ENCODE measurements around the gene PLPP3. TPM values are rescaled to one million over a fixed set of nuclear protein-coding genes. Genes with fewer than 3 reads are reported as not detected.

PLPP3 gene
- total and polyA plus RNA-seq, 2 experiments from 2014 or later: 41.9 to 61.9 TPM

DNA sequence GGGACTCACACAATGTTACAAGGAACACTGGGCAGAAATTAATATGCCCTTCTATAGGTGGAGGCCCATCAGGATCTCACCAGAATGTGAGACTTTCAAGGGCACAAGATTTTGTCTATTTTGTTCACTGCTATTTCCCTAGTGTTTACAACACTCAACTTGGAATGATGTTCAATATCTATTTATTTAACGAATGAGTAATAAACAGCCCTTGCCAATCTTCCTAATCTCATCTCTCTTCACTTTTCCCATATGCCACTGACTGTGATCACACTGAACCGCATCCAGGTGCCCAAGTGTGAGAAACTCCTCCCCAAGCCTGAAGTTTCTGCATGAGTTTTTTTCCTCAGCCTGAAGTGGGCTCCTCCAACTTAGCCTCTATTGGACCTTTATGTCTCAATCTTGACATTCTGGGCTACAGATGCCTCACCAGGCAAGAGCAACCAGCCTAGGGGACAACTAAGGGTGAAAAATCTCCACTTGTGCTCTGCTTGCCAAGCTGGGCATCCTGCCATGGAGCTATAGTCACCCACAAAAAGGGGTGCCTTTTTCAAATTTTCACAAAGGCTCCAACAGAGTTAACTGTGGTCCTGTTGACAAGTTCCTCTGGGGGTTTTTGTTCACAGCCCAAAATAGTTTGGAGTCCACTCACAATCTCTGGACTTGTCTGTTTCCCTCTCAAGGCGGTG is 105.6 kb downstream of the PLPP3 start:
- Histone ChIP-seq H3K9me2 (ENCODE audit: insufficient read depth) (no peaks in the 10 kb centered on the region), H3K27ac (ENCODE audit: low read depth) (no peak overlapping the region), H3K36me3 (ENCODE audit: insufficient read depth) (no peaks in the 10 kb centered on the region), H3K4me2 (no peak overlapping the region), H2AFZ (no peak overlapping the region), H3K4me3 (no peak overlapping the region), H3K79me2 (replicated peaks; ENCODE audit: insufficient read depth) (no peaks in the 10 kb centered on the region), H3F3A (replicated peaks; ENCODE audit: low read depth) (0 out of 2 replicates have a peak, but pooled peaks cover 4% of the 10 kb centered on the region), H3K4me1 (ENCODE audit: insufficient read depth) (peaks cover 10% of the 10 kb centered on the region; the same call in 1 of the 2 replicates), H4K20me1 (replicated peaks; ENCODE audit: insufficient read depth) (0 out of 2 replicates have a peak, but pooled peaks cover 3% of the 10 kb centered on the region), H3K27me3 (ENCODE audit: insufficient read depth) (peaks cover 6% of the 10 kb centered on the region; the same call in 1 of the 2 replicates)
- Mint-ChIP-seq H3K27me3 (ENCODE audit: insufficient read depth, low read depth, poor library complexity) (peaks cover 13% of the 10 kb centered on the region), H3K36me3 (ENCODE audit: low read depth) (no peaks in the 10 kb centered on the region), H3K4me1 (peaks cover 14% of the 10 kb centered on the region), H3K9me3 (no peaks in the 10 kb centered on the region), H3K27ac (no peak overlapping the region), H3K4me3 (no peak overlapping the region)
- ATAC-seq (no peak), DNase-seq (ENCODE audit: low spot score) (no peak)
- no peak for TF ChIP-seq POLR2AphosphoS5 (IDR thresholded peaks at IDR 0.05; ENCODE audit: low read depth)
- TF ChIP-seq EZH2phosphoT487 (IDR thresholded peaks at IDR 0.05; ENCODE audit: unreplicated experiment): no peak
- TF ChIP-seq, protein P1, sequence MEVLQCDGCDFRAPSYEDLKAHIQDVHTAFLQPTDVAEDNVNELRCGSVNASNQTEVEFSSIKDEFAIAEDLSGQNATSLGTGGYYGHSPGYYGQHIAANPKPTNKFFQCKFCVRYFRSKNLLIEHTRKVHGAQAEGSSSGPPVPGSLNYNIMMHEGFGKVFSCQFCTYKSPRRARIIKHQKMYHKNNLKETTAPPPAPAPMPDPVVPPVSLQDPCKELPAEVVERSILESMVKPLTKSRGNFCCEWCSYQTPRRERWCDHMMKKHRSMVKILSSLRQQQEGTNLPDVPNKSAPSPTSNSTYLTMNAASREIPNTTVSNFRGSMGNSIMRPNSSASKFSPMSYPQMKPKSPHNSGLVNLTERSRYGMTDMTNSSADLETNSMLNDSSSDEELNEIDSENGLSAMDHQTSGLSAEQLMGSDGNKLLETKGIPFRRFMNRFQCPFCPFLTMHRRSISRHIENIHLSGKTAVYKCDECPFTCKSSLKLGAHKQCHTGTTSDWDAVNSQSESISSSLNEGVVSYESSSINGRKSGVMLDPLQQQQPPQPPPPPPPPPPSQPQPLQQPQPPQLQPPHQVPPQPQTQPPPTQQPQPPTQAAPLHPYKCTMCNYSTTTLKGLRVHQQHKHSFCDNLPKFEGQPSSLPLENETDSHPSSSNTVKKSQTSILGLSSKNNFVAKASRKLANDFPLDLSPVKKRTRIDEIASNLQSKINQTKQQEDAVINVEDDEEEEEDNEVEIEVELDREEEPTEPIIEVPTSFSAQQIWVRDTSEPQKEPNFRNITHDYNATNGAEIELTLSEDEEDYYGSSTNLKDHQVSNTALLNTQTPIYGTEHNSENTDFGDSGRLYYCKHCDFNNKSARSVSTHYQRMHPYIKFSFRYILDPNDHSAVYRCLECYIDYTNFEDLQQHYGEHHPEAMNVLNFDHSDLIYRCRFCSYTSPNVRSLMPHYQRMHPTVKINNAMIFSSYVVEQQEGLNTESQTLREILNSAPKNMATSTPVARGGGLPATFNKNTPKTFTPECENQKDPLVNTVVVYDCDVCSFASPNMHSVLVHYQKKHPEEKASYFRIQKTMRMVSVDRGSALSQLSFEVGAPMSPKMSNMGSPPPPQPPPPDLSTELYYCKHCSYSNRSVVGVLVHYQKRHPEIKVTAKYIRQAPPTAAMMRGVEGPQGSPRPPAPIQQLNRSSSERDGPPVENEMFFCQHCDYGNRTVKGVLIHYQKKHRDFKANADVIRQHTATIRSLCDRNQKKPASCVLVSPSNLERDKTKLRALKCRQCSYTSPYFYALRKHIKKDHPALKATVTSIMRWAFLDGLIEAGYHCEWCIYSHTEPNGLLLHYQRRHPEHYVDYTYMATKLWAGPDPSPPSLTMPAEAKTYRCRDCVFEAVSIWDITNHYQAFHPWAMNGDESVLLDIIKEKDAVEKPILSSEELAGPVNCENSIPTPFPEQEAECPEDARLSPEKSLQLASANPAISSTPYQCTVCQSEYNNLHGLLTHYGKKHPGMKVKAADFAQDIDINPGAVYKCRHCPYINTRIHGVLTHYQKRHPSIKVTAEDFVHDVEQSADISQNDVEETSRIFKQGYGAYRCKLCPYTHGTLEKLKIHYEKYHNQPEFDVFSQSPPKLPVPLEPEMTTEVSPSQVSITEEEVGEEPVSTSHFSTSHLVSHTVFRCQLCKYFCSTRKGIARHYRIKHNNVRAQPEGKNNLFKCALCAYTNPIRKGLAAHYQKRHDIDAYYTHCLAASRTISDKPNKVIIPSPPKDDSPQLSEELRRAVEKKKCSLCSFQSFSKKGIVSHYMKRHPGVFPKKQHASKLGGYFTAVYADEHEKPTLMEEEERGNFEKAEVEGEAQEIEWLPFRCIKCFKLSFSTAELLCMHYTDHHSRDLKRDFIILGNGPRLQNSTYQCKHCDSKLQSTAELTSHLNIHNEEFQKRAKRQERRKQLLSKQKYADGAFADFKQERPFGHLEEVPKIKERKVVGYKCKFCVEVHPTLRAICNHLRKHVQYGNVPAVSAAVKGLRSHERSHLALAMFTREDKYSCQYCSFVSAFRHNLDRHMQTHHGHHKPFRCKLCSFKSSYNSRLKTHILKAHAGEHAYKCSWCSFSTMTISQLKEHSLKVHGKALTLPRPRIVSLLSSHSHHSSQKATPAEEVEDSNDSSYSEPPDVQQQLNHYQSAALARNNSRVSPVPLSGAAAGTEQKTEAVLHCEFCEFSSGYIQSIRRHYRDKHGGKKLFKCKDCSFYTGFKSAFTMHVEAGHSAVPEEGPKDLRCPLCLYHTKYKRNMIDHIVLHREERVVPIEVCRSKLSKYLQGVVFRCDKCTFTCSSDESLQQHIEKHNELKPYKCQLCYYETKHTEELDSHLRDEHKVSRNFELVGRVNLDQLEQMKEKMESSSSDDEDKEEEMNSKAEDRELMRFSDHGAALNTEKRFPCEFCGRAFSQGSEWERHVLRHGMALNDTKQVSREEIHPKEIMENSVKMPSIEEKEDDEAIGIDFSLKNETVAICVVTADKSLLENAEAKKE (CRISPR knock-in tag; IDR thresholded peaks at IDR 0.05): no peak
- no peak for TF ChIP-seq ZNF114 (CRISPR knock-in tag; IDR thresholded peaks at IDR 0.05)
- TF ChIP-seq NANOG (IDR thresholded peaks at IDR 0.05; ENCODE audit: borderline replicate concordance): no peak
- no peak for TF ChIP-seq ZNF331 (CRISPR knock-in tag; IDR thresholded peaks at IDR 0.05; ENCODE audit: low read depth)
- no peak for TF ChIP-seq STAT1 (IDR thresholded peaks at IDR 0.05; ENCODE audit: unreplicated experiment)
- TF ChIP-seq CREB1 (CRISPR knock-in tag; IDR thresholded peaks at IDR 0.05; ENCODE audit: low read depth): no peak
- TF ChIP-seq, protein P2, sequence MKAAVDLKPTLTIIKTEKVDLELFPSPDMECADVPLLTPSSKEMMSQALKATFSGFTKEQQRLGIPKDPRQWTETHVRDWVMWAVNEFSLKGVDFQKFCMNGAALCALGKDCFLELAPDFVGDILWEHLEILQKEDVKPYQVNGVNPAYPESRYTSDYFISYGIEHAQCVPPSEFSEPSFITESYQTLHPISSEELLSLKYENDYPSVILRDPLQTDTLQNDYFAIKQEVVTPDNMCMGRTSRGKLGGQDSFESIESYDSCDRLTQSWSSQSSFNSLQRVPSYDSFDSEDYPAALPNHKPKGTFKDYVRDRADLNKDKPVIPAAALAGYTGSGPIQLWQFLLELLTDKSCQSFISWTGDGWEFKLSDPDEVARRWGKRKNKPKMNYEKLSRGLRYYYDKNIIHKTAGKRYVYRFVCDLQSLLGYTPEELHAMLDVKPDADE (IDR thresholded peaks at IDR 0.05): no peak
- no peak for TF ChIP-seq JUNB (IDR thresholded peaks at IDR 0.05; ENCODE audit: unreplicated experiment)
- TF ChIP-seq CTCF (conservative IDR thresholded peaks at IDR 0.05; ENCODE audit: low read depth in 2 of 2): no peak
- no peak for TF ChIP-seq EZH2 (IDR thresholded peaks at IDR 0.05; ENCODE audit: low read depth, unreplicated experiment)
- TF ChIP-seq, protein P3, sequence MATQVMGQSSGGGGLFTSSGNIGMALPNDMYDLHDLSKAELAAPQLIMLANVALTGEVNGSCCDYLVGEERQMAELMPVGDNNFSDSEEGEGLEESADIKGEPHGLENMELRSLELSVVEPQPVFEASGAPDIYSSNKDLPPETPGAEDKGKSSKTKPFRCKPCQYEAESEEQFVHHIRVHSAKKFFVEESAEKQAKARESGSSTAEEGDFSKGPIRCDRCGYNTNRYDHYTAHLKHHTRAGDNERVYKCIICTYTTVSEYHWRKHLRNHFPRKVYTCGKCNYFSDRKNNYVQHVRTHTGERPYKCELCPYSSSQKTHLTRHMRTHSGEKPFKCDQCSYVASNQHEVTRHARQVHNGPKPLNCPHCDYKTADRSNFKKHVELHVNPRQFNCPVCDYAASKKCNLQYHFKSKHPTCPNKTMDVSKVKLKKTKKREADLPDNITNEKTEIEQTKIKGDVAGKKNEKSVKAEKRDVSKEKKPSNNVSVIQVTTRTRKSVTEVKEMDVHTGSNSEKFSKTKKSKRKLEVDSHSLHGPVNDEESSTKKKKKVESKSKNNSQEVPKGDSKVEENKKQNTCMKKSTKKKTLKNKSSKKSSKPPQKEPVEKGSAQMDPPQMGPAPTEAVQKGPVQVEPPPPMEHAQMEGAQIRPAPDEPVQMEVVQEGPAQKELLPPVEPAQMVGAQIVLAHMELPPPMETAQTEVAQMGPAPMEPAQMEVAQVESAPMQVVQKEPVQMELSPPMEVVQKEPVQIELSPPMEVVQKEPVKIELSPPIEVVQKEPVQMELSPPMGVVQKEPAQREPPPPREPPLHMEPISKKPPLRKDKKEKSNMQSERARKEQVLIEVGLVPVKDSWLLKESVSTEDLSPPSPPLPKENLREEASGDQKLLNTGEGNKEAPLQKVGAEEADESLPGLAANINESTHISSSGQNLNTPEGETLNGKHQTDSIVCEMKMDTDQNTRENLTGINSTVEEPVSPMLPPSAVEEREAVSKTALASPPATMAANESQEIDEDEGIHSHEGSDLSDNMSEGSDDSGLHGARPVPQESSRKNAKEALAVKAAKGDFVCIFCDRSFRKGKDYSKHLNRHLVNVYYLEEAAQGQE (IDR thresholded peaks at IDR 0.05; ENCODE audit: unreplicated experiment): no peak
